Prostate gland (tissue), 2 donors: ENCODE data around the gene KHDC3L.

Experiments
- POLR2A ChIP-seq: fragments of 450-650 bp; IDR thresholded peaks from one replicate; pipeline ENCODE4 v1.6.1; 2016; ENCODE audit warnings: antibody characterized with exemption, mild to moderate bottlenecking
- POLR2AphosphoS5 ChIP-seq: sonication (generic); formaldehyde crosslinking; IDR thresholded peaks from one replicate; pipeline ENCODE4 v1.6.1; 2017; ENCODE audit warnings: antibody characterized with exemption
- TF ChIP-seq, protein P1 (sequence below), 4 experiments: fragments of 200-600 bp in 2 of 4; fragments of 450-650 bp in 2 of 4; sonication (generic) in 2 of 4; IDR thresholded peaks; 1 replicate in 3 of 4; 2 replicates in 1 of 4; pipeline ENCODE4 v1.5.1; 2016 to 2019; ENCODE audit warnings: antibody characterized with exemption in 4 of 4, mild to moderate bottlenecking in 2 of 4, moderate library complexity in 2 of 4

DNA sequence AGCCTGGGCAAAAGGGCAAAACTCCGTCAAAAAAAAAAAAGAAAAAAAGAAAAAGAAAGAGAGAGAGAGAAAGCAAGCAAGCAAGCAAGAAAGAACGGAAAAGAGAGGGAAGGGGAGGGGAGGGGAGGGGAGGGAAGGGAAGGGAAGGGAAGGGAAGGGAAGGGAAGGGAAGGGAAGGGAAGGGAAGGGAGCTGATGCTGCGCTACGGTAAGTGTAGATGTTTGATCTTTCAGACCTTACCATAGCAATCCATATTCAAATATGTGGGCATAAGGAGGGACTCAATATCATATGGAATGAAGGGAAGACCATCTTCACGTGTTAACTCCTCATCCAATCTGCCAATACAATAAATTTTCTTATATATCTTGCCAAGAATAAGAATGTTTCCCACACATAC is 20.3 kb upstream of the KHDC3L start:
- TF ChIP-seq, protein P1, sequence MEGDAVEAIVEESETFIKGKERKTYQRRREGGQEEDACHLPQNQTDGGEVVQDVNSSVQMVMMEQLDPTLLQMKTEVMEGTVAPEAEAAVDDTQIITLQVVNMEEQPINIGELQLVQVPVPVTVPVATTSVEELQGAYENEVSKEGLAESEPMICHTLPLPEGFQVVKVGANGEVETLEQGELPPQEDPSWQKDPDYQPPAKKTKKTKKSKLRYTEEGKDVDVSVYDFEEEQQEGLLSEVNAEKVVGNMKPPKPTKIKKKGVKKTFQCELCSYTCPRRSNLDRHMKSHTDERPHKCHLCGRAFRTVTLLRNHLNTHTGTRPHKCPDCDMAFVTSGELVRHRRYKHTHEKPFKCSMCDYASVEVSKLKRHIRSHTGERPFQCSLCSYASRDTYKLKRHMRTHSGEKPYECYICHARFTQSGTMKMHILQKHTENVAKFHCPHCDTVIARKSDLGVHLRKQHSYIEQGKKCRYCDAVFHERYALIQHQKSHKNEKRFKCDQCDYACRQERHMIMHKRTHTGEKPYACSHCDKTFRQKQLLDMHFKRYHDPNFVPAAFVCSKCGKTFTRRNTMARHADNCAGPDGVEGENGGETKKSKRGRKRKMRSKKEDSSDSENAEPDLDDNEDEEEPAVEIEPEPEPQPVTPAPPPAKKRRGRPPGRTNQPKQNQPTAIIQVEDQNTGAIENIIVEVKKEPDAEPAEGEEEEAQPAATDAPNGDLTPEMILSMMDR (IDR thresholded peaks at IDR 0.05), result no peak
- TF ChIP-seq POLR2A (no peak), POLR2AphosphoS5 (no peak)
